Naive thymus-derived CD4-positive, alpha-beta T cell (primary cell): ENCODE data around the gene ANXA2. TPM values are rescaled to one million over a fixed set of nuclear protein-coding genes. Genes with fewer than 3 reads are reported as not detected.

Source experiments
- ATAC-seq: fragments of 150-1000 bp; cut with Tn5 transposase; 2 replicates; pipeline ENCODE4 v1.10.0; 2021; ENCODE audit warnings: mild to moderate bottlenecking, moderate library complexity
- CTCF ChIA-PET: fragments of 350-600 bp; sonication (Branson Sonifier 250); formaldehyde crosslinking; loops from one replicate; lab custom pipeline; 2021; ENCODE audit warnings: antibody characterized with exemption; lab: Charles Lee
- POLR2A ChIA-PET: fragments of 350-600 bp; sonication (Branson Sonifier 250); formaldehyde crosslinking; loops from one replicate; lab custom pipeline; 2021; ENCODE audit warnings: antibody characterized with exemption, inconsistent platforms; lab: Charles Lee
- DNase-seq, 9 donors: peaks; one replicate each; pipeline versions ENCODE4 v3.0.0 to v3.0.0-alpha.2; 2020 to 2022; ENCODE audit warnings: mixed read lengths in 1 of 9
- H3K27ac ChIP-seq: one replicate; pipeline ENCODE4 v1.7.0; 2013; ENCODE audit warnings: mild to moderate bottlenecking, low read depth, low read length, moderate library complexity
- H3K27me3 ChIP-seq, 2 donors: one replicate each; pipeline ENCODE4 v1.7.0; 2013; ENCODE audit warnings: low read length in 2 of 2, mild to moderate bottlenecking in 2 of 2, moderate library complexity in 2 of 2; ENCODE audit not compliant: control insufficient read depth in 2 of 2, insufficient read depth in 2 of 2
- H3K36me3 ChIP-seq, 3 experiments: 1 replicate in 2 of 3; 2 replicates in 1 of 3; pipeline ENCODE4 v1.7.0; 2013; ENCODE audit warnings: low read length in 3 of 3, mild to moderate bottlenecking in 3 of 3, moderate library complexity in 1 of 3; ENCODE audit not compliant: insufficient read depth in 3 of 3, control insufficient read depth in 2 of 3
- H3K4me1 ChIP-seq, 2 donors: one replicate each; pipeline ENCODE4 v1.7.0; 2013; ENCODE audit warnings: low read length in 2 of 2, mild to moderate bottlenecking in 2 of 2, moderate library complexity in 1 of 2; ENCODE audit not compliant: control insufficient read depth in 2 of 2, insufficient read depth in 2 of 2
- H3K4me3 ChIP-seq: 2 replicates; pipeline ENCODE4 v1.7.0; 2013; ENCODE audit warnings: mild to moderate bottlenecking, low read length
- H3K9me3 ChIP-seq, 3 experiments: 1 replicate in 2 of 3; 2 replicates in 1 of 3; pipeline ENCODE4 v1.7.0; 2013; ENCODE audit warnings: low read length in 3 of 3; ENCODE audit not compliant: control insufficient read depth in 2 of 3
- H3K27ac Mint-ChIP-seq, 9 donors: one replicate each; pipeline ENCODE4 v1.8.0; 2020 to 2022; ENCODE audit warnings: mixed read lengths in 9 of 9, mild to moderate bottlenecking in 8 of 9, moderate library complexity in 5 of 9, inconsistent platforms in 2 of 9
- H3K27me3 Mint-ChIP-seq, 5 donors: one replicate each; pipeline ENCODE4 v1.8.0; 2021 to 2022; ENCODE audit warnings: mixed read lengths in 5 of 5, mild to moderate bottlenecking in 1 of 5
- H3K36me3 Mint-ChIP-seq, 5 donors: one replicate each; pipeline ENCODE4 v1.8.0; 2020 to 2022; ENCODE audit warnings: mixed read lengths in 5 of 5, mild to moderate bottlenecking in 3 of 5, inconsistent platforms in 1 of 5
- H3K4me1 Mint-ChIP-seq, 7 donors: one replicate each; pipeline ENCODE4 v1.8.0; 2020 to 2022; ENCODE audit warnings: mixed read lengths in 7 of 7, mild to moderate bottlenecking in 3 of 7, inconsistent platforms in 1 of 7
- H3K4me3 Mint-ChIP-seq, 10 donors: one replicate each; pipeline ENCODE4 v1.8.0; 2020 to 2022; ENCODE audit warnings: mild to moderate bottlenecking in 10 of 10, mixed read lengths in 10 of 10, moderate library complexity in 6 of 10, inconsistent platforms in 2 of 10
- H3K9me3 Mint-ChIP-seq, 11 donors: one replicate each; pipeline ENCODE4 v1.8.0; 2020 to 2022; ENCODE audit warnings: mixed read lengths in 11 of 11, mild to moderate bottlenecking in 4 of 11, inconsistent platforms in 1 of 11, moderate library complexity in 1 of 11
- intact Hi-C, 2 donors: fragments of 100-400 bp; cut with micrococcal nuclease; formaldehyde crosslinking; loops; one replicate each; pipeline ENCODE4 v1.15.1; 2023
- polyA plus RNA-seq, 2 donors: library from polyadenylated mRNA; unstranded; fragments of 300-500 nt; fragmentation: Illumina TruSeq; gene quantifications; one replicate each; pipeline ENCODE4 v1.2.3, GENCODE V29; 2021
- total RNA-seq, 6 experiments: library from RNA in 5 of 6; stranded (reverse) in 5 of 6; gene quantifications; 1 replicate in 5 of 6; 2 replicates in 1 of 6; pipeline ENCODE4 v1.2.3 and lab custom pipeline; 2021 to 2026

Gene ANXA2
- total and polyA plus RNA-seq, 7 experiments from 2014 or later = 25.5 to 377 (median 36.6) TPM

DNA sequence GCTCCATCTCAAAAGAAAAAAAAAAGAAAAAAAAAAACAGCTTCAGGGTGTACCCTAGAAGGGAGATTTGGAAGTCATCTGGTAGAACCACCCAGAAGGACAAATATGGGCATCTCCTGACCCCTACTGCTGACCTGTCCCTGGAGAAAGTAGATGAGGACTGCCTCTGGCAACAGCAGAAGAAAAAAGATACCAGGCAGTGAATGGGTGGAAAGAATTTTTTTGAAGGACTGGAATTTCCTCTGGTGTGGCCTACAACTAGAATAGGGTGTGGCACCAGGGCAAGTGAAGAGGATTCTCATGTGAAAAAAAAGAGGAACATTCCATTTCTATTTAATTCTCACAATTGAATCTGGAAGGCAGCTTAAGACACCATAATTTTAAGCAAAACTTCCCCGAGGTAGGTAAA, 3.1 kb downstream of the ANXA2 start:
- H3K36me3 ChIP-seq = no peaks in the 10 kb centered on the region
- no peaks in the 10 kb centered on the region for H3K9me3 ChIP-seq
- CTCF ChIA-PET = no interaction called here
- H3K4me3 ChIP-seq = no peak overlapping the region
- POLR2A ChIA-PET = interaction anchor here (1.1 kb wide), 1 partner anchor 84 kb away, joined by 3 read pairs; the partner anchor contains the start of gene ICE2
- no peaks in the 10 kb centered on the region for H3K27me3 ChIP-seq
- peak overlapping the region in 1 of 9 donors; percentile 64 for H3K27ac Mint-ChIP-seq
- peaks cover 6 to 45% of the 10 kb centered on the region in 2 donors for H3K4me1 ChIP-seq
- H3K9me3 Mint-ChIP-seq = peaks cover 0 to 7% (median 0%) of the 10 kb centered on the region in 11 donors
- H3K27ac ChIP-seq = no peak overlapping the region
- DNase-seq (no peak), ATAC-seq (no peak)
- intact Hi-C loops = loop anchor here (5.0 kb wide), 5 partner anchors 38 to 1407 kb away; partner anchors contain the start of gene RNF111 (in 1 of the 2)
- H3K36me3 Mint-ChIP-seq = peaks cover 0 to 37% (median 0%) of the 10 kb centered on the region in 5 donors
- peaks cover 0 to 3% (median 0%) of the 10 kb centered on the region in 5 donors for H3K27me3 Mint-ChIP-seq
- peaks cover 11 to 77% (median 33%) of the 10 kb centered on the region in 7 donors for H3K4me1 Mint-ChIP-seq
- H3K4me3 Mint-ChIP-seq = no peak overlapping the region

DNA sequence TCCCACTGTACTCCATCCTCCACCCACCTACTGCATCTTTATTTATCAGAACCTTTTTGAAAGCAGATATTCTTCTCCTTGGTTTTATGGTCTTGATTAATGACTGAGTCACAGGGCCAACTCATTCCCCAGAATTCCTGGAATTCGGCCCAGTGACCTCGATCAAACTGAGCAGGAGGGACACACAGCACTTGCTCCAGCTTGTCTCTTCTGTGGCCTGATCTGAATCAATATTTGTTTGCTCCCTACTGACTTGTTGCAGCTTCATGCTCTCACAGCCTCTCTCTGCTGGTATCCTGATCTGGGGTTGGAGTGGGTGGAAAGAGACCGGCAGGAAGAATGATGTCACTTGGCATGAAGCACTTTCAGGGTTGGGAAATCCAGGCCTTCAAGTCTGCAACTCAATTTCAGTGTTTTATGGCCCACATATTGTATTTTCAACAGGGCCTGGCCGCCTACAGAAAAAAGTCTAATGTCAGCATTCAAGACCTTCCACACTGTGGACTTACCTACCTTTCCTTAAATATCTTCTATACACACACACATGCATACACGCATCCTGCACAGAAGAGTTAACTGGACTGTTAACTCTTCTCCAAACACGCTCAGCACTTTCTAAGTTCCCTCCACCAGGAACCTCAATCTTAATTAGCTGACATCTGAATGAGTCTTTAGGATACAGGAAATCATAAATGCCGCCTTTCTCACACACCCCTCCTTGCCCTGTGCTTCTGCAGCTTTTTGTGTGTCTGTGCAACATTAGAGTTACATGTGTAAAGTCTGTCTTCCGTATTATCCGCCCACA, 4.6 kb downstream of the ANXA2 start:
- intact Hi-C loops = no loop called here
- Mint-ChIP-seq H3K4me1 (peaks cover 7 to 78% (median 30%) of the 10 kb centered on the region in 7 donors), H3K9me3 (no peaks in the 10 kb centered on the region), H3K27ac (peak overlapping the region in 2 of 9 donors; percentile 47 to 82), H3K27me3 (no peaks in the 10 kb centered on the region), H3K36me3 (peaks cover 0 to 37% (median 0%) of the 10 kb centered on the region in 5 donors), H3K4me3 (peak overlapping the region in 1 of 10 donors; percentile 17)
- Histone ChIP-seq H3K4me1 (peaks cover 3 to 49% of the 10 kb centered on the region in 2 donors), H3K27ac (no peak overlapping the region), H3K9me3 (no peaks in the 10 kb centered on the region), H3K4me3 (no peak overlapping the region), H3K36me3 (no peaks in the 10 kb centered on the region), H3K27me3 (no peaks in the 10 kb centered on the region)
- ATAC-seq = no peak
- POLR2A ChIA-PET = no interaction called here
- CTCF ChIA-PET = no interaction called here
- DNase-seq = no peak

DNA sequence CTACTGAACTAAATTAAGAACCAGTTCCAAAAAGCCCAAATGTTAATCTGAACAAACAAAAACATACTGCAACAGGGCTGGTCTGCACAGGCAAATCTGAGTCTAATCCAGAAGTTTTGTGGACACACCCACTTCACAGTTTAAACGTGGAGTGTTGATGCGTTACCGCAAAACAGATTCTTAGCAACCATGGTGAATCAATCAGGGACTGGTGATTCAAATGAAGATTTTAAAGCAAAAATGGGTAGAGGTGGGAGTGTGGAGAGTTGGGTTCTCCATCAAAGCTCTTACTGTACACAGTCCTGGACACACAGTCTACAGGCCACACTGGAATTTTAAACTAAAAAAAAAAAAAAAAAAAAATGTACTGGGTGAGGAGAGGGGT, 5.2 kb downstream of the ANXA2 start:
- H3K36me3 ChIP-seq = no peaks in the 10 kb centered on the region
- H3K4me3 ChIP-seq = no peak overlapping the region
- H3K27me3 Mint-ChIP-seq = no peaks in the 10 kb centered on the region
- no peak overlapping the region for H3K27ac Mint-ChIP-seq
- no peaks in the 10 kb centered on the region for H3K27me3 ChIP-seq
- peaks cover 0 to 39% (median 0%) of the 10 kb centered on the region in 5 donors for H3K36me3 Mint-ChIP-seq
- ChIA-PET POLR2A (no interaction called here), CTCF (no interaction called here)
- H3K9me3 Mint-ChIP-seq = no peaks in the 10 kb centered on the region
- H3K27ac ChIP-seq = no peak overlapping the region
- no peaks in the 10 kb centered on the region for H3K9me3 ChIP-seq
- ATAC-seq (peak; percentile 19), DNase-seq (peak in 1 of 9 donors; percentile 37)
- no peak overlapping the region for H3K4me3 Mint-ChIP-seq
- intact Hi-C loops = no loop called here
- peaks cover 7 to 80% (median 30%) of the 10 kb centered on the region in 7 donors for H3K4me1 Mint-ChIP-seq
- H3K4me1 ChIP-seq = peaks cover 3 to 49% of the 10 kb centered on the region in 2 donors

DNA sequence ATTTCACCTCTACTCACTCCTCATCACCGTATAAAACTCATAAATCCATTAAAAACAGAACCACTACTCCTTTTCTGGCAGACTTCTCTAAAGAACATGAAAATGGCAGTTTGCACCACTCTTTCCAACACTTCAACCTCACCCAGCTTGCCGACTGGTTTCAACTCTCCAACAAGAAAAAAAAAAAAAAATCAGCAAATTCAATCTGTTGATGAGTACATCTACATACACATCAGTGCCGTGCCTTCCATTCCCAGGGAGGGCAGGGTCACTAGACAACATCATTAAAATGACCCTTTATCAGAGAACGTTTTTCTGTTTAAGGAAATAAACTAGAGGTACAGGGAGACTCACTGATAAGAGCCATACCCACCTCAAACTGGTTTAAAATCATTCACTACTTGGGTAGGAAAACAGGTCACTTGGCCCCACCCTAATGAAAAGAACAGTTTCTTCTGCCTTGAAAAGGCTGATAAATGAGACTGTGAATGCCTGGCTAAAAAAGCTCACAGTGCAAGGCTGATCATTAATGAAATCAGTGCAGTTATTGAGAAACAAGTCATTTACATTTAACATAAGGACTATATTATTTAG, 6.0 kb downstream of the ANXA2 start:
- no peak overlapping the region for H3K27ac ChIP-seq
- Mint-ChIP-seq H3K4me1 (peaks cover 7 to 83% (median 31%) of the 10 kb centered on the region in 7 donors), H3K27ac (peak overlapping the region in 1 of 9 donors; percentile 25), H3K9me3 (no peaks in the 10 kb centered on the region), H3K4me3 (peak overlapping the region in 1 of 10 donors; percentile 6), H3K36me3 (peaks cover 0 to 41% (median 0%) of the 10 kb centered on the region in 5 donors), H3K27me3 (no peaks in the 10 kb centered on the region)
- H3K9me3 ChIP-seq = no peaks in the 10 kb centered on the region
- ATAC-seq (no peak), DNase-seq (no peak)
- no peak overlapping the region for H3K4me3 ChIP-seq
- ChIA-PET POLR2A (no interaction called here), CTCF (no interaction called here)
- intact Hi-C loops = no loop called here
- H3K4me1 ChIP-seq = peaks cover 3 to 45% of the 10 kb centered on the region in 2 donors
- no peaks in the 10 kb centered on the region for H3K36me3 ChIP-seq
- no peaks in the 10 kb centered on the region for H3K27me3 ChIP-seq

DNA sequence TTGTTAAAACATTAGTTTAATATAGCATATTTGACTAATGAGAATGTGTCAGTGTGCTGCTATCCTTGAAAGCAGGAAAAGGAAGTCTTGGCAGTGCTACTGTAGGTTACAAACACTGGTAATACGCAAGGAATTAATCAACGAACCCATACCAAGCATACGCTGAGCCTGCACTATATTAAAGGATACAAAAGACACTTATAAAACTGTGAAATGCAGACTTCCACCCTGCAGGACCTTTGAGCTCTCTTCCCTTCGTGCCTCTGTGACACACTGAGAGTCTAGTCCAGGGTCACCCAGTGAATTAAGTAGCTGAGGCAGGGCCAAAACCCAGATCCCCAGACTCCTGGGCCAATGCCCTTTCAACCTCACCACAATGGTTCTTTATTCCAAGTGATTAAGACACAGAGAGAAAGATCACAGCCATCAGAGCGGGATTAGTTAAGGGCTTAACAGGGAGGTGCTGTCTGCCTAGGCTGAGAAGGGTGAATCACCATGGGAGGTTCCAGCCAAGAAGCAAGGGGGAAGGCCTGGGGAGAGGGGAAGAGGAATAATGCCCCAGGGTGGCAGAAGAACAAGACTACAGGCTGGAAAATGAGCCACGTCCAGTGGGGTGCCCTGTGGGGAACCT, 6.8 kb downstream of the ANXA2 start:
- H3K4me1 ChIP-seq = peaks cover 3 to 37% of the 10 kb centered on the region in 2 donors

DNA sequence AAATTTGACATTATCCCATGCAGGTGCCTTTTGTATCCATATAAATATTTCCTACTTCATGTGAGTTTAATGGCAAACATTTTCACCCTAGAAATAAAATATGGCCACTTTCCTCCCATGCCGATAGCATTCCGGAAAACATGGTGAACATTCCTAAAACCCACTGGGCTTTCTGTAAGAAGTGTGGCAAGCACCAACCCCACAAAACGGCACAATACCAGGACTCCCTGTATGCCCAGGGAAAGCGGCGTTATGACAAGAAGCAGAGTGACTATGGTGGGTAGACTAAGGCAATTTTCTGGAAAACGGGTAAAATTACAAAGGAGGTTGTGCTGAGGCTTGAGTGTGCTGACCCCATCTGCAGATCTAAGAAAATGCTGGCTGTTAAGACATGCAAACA, 7.6 kb downstream of the ANXA2 start:
- H3K27ac ChIP-seq = no peak overlapping the region

More for the DNA sequence above, 6.8 kb downstream of the ANXA2 start:
- DNase-seq = no peak
- H3K9me3 ChIP-seq = no peaks in the 10 kb centered on the region
- POLR2A ChIA-PET = no interaction called here
- H3K27me3 Mint-ChIP-seq = no peaks in the 10 kb centered on the region
- H3K27ac Mint-ChIP-seq = peak overlapping the region in 2 of 9 donors; percentile 29 to 72
- no peaks in the 10 kb centered on the region for H3K36me3 ChIP-seq
- CTCF ChIA-PET = no interaction called here
- ATAC-seq = peak; percentile 46
- no peaks in the 10 kb centered on the region for H3K9me3 Mint-ChIP-seq
- H3K4me1 Mint-ChIP-seq = peaks cover 7 to 81% (median 23%) of the 10 kb centered on the region in 7 donors
- intact Hi-C loops = no loop called here
- no peak overlapping the region for H3K4me3 ChIP-seq
- peaks cover 0 to 38% (median 4%) of the 10 kb centered on the region in 5 donors for H3K36me3 Mint-ChIP-seq
- H3K27me3 ChIP-seq = no peaks in the 10 kb centered on the region
- no peak overlapping the region for H3K27ac ChIP-seq
- no peak overlapping the region for H3K4me3 Mint-ChIP-seq

More for the DNA sequence above, 7.6 kb downstream of the ANXA2 start:
- no peak overlapping the region for H3K4me3 ChIP-seq
- H3K4me3 Mint-ChIP-seq = peak overlapping the region in 1 of 10 donors; percentile 61
- H3K4me1 ChIP-seq = peaks cover 3 to 32% of the 10 kb centered on the region in 2 donors
- no peaks in the 10 kb centered on the region for H3K27me3 ChIP-seq
- POLR2A ChIA-PET = no interaction called here
- peaks cover 7 to 75% (median 20%) of the 10 kb centered on the region in 7 donors for H3K4me1 Mint-ChIP-seq
- peak overlapping the region in 1 of 9 donors; percentile 74 for H3K27ac Mint-ChIP-seq
- peaks cover 0 to 35% (median 4%) of the 10 kb centered on the region in 5 donors for H3K36me3 Mint-ChIP-seq
- ATAC-seq (no peak), DNase-seq (no peak)
- no peaks in the 10 kb centered on the region for H3K36me3 ChIP-seq
- intact Hi-C loops = no loop called here
- H3K27me3 Mint-ChIP-seq = no peaks in the 10 kb centered on the region
- H3K9me3 ChIP-seq = no peaks in the 10 kb centered on the region
- CTCF ChIA-PET = no interaction called here
- no peaks in the 10 kb centered on the region for H3K9me3 Mint-ChIP-seq
